ENCODE measurements around the gene DEXI. TPM values are rescaled to one million over a fixed set of nuclear protein-coding genes. Genes with fewer than 3 reads are reported as not detected.

Gene DEXI
- total and polyA plus RNA-seq, 2 of the 13 experiments (the other 11 are each of a cell fraction or from before 2014, with no cell fraction given) = 51.5 to 70.4 TPM

DNA sequence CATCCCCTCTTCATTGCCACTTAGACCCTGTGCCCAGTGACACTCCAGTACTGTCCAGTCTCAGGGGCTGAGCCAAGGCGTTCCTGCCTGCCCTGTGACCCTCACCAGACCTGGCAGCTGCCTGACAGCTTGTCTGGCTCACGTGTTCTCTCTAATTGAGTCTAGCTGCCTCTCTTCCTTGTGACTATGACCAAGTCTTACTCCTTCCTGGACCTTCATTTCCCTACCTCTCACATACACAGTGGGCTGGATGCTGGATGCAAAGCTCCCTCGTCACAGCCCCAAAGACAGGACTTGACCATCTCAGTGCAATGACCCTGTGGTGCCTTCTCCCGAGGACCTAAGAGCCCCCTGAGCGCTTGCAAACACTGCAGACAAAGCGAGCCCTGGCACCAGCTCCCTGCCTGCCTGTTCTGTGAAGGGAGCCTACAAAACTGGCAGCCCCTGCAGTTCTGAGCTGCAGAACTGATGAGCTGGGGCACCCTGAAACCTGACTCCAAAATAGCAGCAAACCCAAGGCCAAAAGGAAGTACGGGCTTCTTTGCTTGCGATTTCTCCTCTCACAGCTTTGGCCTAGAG lies 1.7 kb downstream of the DEXI start:
- Histone ChIP-seq H3K4me1 (ENCODE audit: insufficient read depth, low read length) (peaks cover 77% of the 10 kb centered on the region), H3K4me3 (replicated peaks in 1 of 3; ENCODE audit: insufficient read depth in 1 of 3, low read depth in 2 of 3, low read length in 3 of 3) (peak overlapping the region; percentile 70 to 82 (median 76)), H3K27me3 (ENCODE audit: control insufficient read depth in 1 of 2, insufficient read depth in 2 of 2, low read length in 2 of 2) (no peaks in the 10 kb centered on the region; a peak in 1 of 5 replicates), H3K4me2 (ENCODE audit: low read depth, low read length) (peak overlapping the region; percentile 97), H2AFZ (ENCODE audit: low read length) (no peak overlapping the region), H3K36me3 (replicated peaks in 1 of 2; ENCODE audit: control insufficient read depth in 1 of 2, insufficient read depth in 2 of 2, low read length in 2 of 2) (peaks cover 0 to 5% of the 10 kb centered on the region in 2 experiments; a peak in 2 of 5 replicates), H4K20me1 (ENCODE audit: insufficient read depth, low read length) (peaks cover 45% of the 10 kb centered on the region), H3K79me2 (ENCODE audit: insufficient read depth, low read length) (peaks cover 63% of the 10 kb centered on the region), H3K9ac (ENCODE audit: insufficient read depth, low read depth, low read length) (peak overlapping the region; percentile 83), H3K27ac (ENCODE audit: extremely low read length, insufficient read depth, low read length) (peak overlapping the region; percentile 7), H3K9me3 (ENCODE audit: low read length) (no peaks in the 10 kb centered on the region)
- BruUV-seq (replicated peaks) = TSS peak; percentile 54
- in situ Hi-C loops (cut with HindIII; ENCODE audit: extremely low pct_ligation_motif_present, low pct_unique_long_range_greater_than_20kb) (no loop called here), intact Hi-C loops (cut with micrococcal nuclease; ENCODE audit: unreplicated experiment) (no loop called here)
- ChIA-PET POLR2A (interaction anchor here (0.9 to 4.5 kb wide), 4 partner anchors 9 to 197 kb away, joined by 3 to 60 read pairs (median 4); partner anchors contain the start of gene NUBP1), CTCF (ENCODE audit: low intra/inter-chr PET ratio, low total read pairs) (no interaction called here)
- 41% methylated on average over 8 of the region's 8 CpGs for WGBS (ENCODE audit: low lambda C conversion rate)
- DNase-seq (ENCODE audit: low spot score) = no peak
- ATAC-seq = no peak
- no peak for FAIRE-seq
- TF ChIP-seq ZZZ3 (CRISPR knock-in tag; IDR thresholded peaks at IDR 0.05; ENCODE audit: borderline replicate concordance) (0 out of 2 replicates have a peak, but pooled peaks have one; percentile 39), ZNF629 (CRISPR knock-in tag; conservative IDR thresholded peaks at IDR 0.05) (no peak), ZNF580 (CRISPR knock-in tag; IDR thresholded peaks at IDR 0.05; ENCODE audit: borderline replicate concordance, low read depth) (peak; percentile 51; the same call in 1 of the 2 replicates), KAT8 (CRISPR knock-in tag; IDR thresholded peaks at IDR 0.05) (no peak), MATR3 (CRISPR knock-in tag; IDR thresholded peaks at IDR 0.05) (0 out of 2 replicates have a peak, but pooled peaks have one; percentile 58), RNF219 (CRISPR knock-in tag; IDR thresholded peaks at IDR 0.05) (no peak), ARNT2 (CRISPR knock-in tag; IDR thresholded peaks at IDR 0.05; ENCODE audit: low read depth) (no peak), ZNF691 (CRISPR knock-in tag; IDR thresholded peaks at IDR 0.05; ENCODE audit: borderline replicate concordance, low read depth) (0 out of 2 replicates have a peak, but pooled peaks have one; percentile 13), ZNF768 (CRISPR knock-in tag; IDR thresholded peaks at IDR 0.05) (peak; percentile 33; the same call in 1 of the 2 replicates), MAFG (CRISPR knock-in tag; IDR thresholded peaks at IDR 0.05) (no peak), ZSCAN31 (CRISPR knock-in tag; IDR thresholded peaks at IDR 0.05; ENCODE audit: low read depth) (0 out of 2 replicates have a peak, but pooled peaks have one; percentile 20), ETV5 (CRISPR knock-in tag; IDR thresholded peaks at IDR 0.05; ENCODE audit: borderline replicate concordance) (0 out of 2 replicates have a peak, but pooled peaks have one; percentile 20), ZNF547 (CRISPR knock-in tag; IDR thresholded peaks at IDR 0.05) (peak; percentile 61; the same call in 1 of the 2 replicates), SAP130 (CRISPR knock-in tag; IDR thresholded peaks at IDR 0.05; ENCODE audit: low read depth) (peak; percentile 19; the same call in 1 of the 2 replicates)
- TF ChIP-seq, protein P1, sequence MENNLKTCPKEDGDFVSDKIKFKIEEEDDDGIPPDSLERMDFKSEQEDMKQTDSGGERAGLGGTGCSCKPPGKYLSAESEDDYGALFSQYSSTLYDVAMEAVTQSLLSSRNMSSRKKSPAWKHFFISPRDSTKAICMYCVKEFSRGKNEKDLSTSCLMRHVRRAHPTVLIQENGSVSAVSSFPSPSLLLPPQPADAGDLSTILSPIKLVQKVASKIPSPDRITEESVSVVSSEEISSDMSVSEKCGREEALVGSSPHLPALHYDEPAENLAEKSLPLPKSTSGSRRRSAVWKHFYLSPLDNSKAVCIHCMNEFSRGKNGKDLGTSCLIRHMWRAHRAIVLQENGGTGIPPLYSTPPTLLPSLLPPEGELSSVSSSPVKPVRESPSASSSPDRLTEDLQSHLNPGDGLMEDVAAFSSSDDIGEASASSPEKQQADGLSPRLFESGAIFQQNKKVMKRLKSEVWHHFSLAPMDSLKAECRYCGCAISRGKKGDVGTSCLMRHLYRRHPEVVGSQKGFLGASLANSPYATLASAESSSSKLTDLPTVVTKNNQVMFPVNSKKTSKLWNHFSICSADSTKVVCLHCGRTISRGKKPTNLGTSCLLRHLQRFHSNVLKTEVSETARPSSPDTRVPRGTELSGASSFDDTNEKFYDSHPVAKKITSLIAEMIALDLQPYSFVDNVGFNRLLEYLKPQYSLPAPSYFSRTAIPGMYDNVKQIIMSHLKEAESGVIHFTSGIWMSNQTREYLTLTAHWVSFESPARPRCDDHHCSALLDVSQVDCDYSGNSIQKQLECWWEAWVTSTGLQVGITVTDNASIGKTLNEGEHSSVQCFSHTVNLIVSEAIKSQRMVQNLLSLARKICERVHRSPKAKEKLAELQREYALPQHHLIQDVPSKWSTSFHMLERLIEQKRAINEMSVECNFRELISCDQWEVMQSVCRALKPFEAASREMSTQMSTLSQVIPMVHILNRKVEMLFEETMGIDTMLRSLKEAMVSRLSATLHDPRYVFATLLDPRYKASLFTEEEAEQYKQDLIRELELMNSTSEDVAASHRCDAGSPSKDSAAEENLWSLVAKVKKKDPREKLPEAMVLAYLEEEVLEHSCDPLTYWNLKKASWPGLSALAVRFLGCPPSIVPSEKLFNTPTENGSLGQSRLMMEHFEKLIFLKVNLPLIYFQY (CRISPR knock-in tag; IDR thresholded peaks at IDR 0.05; ENCODE audit: borderline replicate concordance) = peak; percentile 22; the same call in 1 of the 2 replicates
- TF ChIP-seq, protein P2, sequence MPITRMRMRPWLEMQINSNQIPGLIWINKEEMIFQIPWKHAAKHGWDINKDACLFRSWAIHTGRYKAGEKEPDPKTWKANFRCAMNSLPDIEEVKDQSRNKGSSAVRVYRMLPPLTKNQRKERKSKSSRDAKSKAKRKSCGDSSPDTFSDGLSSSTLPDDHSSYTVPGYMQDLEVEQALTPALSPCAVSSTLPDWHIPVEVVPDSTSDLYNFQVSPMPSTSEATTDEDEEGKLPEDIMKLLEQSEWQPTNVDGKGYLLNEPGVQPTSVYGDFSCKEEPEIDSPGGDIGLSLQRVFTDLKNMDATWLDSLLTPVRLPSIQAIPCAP (CRISPR knock-in tag; IDR thresholded peaks at IDR 0.05; ENCODE audit: low read depth) = no peak
